GM19025 (cell line): ENCODE results near the gene SLC1A2.

ENCODE experiments used
- ATAC-seq: cut with Tn5 transposase; IDR thresholded peaks from one replicate; pipeline ENCODE4 v1.9.1; 2021; ENCODE audit warnings: mild to moderate bottlenecking, low read depth, moderate library complexity; ENCODE audit not compliant: unreplicated experiment

Gene SLC1A2

GRCh38 chr11:35380603-35381002, 38.8 kb downstream of the SLC1A2 start:
- no peak for ATAC-seq

GRCh38 chr11:35377262-35377661, 42.1 kb downstream of the SLC1A2 start:
- no peak for ATAC-seq

- ATAC-seq: no peak
These were observed 42.7 kb downstream of the SLC1A2 start for GRCh38 chr11:35376613-35377012.

- no peak for ATAC-seq
These were observed 43.2 kb downstream of the SLC1A2 start for GRCh38 chr11:35376118-35376510.

GRCh38 chr11:35375332-35376117, 43.8 kb downstream of the SLC1A2 start:
- no peak for ATAC-seq

GRCh38 chr11:35373284-35373933, 45.9 kb downstream of the SLC1A2 start:
- no peak for ATAC-seq

- no peak for ATAC-seq
These were observed 46.6 kb downstream of the SLC1A2 start for GRCh38 chr11:35372565-35373283.

GRCh38 chr11:35367491-35367890, 51.9 kb downstream of the SLC1A2 start:
- ATAC-seq: no peak

GRCh38 chr11:35366798-35367197, 52.6 kb downstream of the SLC1A2 start:
- no peak for ATAC-seq

GRCh38 chr11:35365961-35366360, 53.4 kb downstream of the SLC1A2 start:
- no peak for ATAC-seq

GRCh38 chr11:35365395-35365794, 54.0 kb downstream of the SLC1A2 start:
- no peak for ATAC-seq

- no peak for ATAC-seq
These were observed 55.2 kb downstream of the SLC1A2 start for GRCh38 chr11:35363854-35364780.

- ATAC-seq: no peak
These were observed 56.0 kb downstream of the SLC1A2 start for GRCh38 chr11:35363246-35363801.

GRCh38 chr11:35362521-35362980, 56.8 kb downstream of the SLC1A2 start:
- no peak for ATAC-seq

GRCh38 chr11:35360055-35360530, 59.3 kb downstream of the SLC1A2 start:
- ATAC-seq: no peak

- ATAC-seq: no peak
These were observed 59.9 kb downstream of the SLC1A2 start for GRCh38 chr11:35359321-35360054.

GRCh38 chr11:35358391-35358790, 61.0 kb downstream of the SLC1A2 start:
- no peak for ATAC-seq

- no peak for ATAC-seq
These were observed 61.4 kb downstream of the SLC1A2 start for GRCh38 chr11:35357923-35358322.

GRCh38 chr11:35355102-35355749, 64.1 kb downstream of the SLC1A2 start:
- ATAC-seq: no peak
